ENCODE results near the gene AGXT. TPM values are rescaled to one million over a fixed set of nuclear protein-coding genes. Genes with fewer than 3 reads are reported as not detected.

AGXT gene
- total RNA-seq, 1 donor, result not detected

DNA sequence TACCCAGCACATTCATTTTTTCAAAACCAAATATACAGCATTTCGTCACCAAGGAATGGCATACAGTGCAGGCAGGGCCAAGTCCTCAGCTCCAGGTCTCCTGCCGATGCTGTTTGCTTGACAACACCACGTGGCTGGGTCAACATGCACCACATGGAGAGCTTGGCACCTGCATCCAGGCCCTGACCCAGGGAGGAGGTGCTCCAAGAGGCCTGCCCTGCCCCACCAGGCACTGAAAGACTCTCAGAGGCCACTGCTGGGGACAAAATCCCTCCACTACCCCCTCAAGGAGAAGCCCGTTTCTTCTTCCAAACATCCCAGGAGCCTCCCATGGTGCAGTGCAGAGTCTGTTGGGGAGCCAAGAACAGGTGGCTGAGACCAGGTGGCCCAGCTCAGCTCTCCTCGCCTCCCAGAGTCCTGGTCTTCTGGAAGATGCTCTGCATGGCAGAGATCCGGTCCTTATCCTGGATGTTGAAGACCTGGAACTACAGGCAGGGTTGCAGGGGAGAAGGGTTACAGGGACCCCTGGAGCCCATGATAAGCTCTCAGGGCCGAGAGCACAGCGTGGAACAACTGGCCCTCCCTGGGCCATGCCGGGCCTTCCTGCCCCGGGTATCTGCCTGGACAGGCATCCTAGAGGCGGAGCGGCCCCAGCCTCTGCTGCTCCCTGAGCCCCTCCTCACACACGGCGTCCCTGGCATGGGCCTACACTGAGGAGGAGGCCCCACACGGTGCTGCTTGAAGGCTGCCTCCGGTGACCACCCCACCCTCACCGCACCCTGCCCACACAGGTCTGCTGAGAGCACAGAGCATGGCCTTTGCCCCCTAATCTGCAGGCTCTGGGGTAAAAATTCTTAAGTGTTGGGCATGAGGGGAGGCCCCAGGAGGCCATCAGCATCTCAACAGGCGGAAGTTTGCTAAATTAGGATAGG, 18.3 kb downstream of the AGXT start:
- TF ChIP-seq, protein P1, sequence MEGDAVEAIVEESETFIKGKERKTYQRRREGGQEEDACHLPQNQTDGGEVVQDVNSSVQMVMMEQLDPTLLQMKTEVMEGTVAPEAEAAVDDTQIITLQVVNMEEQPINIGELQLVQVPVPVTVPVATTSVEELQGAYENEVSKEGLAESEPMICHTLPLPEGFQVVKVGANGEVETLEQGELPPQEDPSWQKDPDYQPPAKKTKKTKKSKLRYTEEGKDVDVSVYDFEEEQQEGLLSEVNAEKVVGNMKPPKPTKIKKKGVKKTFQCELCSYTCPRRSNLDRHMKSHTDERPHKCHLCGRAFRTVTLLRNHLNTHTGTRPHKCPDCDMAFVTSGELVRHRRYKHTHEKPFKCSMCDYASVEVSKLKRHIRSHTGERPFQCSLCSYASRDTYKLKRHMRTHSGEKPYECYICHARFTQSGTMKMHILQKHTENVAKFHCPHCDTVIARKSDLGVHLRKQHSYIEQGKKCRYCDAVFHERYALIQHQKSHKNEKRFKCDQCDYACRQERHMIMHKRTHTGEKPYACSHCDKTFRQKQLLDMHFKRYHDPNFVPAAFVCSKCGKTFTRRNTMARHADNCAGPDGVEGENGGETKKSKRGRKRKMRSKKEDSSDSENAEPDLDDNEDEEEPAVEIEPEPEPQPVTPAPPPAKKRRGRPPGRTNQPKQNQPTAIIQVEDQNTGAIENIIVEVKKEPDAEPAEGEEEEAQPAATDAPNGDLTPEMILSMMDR (IDR thresholded peaks at IDR 0.05; ENCODE audit: extremely low read depth, low read depth, low read length), result no peak
- Histone ChIP-seq H3K4me1 (ENCODE audit: insufficient read depth, low read length) (no peaks in the 10 kb centered on the region), H3K79me2 (ENCODE audit: insufficient read depth, low read length) (no peaks in the 10 kb centered on the region), H3K27ac (ENCODE audit: low read depth, low read length) (no peak overlapping the region), H3K4me3 (ENCODE audit: insufficient read depth, low read length) (no peak overlapping the region), H4K20me1 (ENCODE audit: insufficient read depth, low read length) (no peaks in the 10 kb centered on the region), H2AFZ (ENCODE audit: low read length) (no peak overlapping the region), H3K9me3 (ENCODE audit: low read depth, low read length) (no peaks in the 10 kb centered on the region), H3K4me2 (ENCODE audit: insufficient read depth, low read length) (no peak overlapping the region), H3K36me3 (ENCODE audit: insufficient read depth, low read length) (no peaks in the 10 kb centered on the region), H3K27me3 (ENCODE audit: insufficient read depth, low read length) (peaks cover 4% of the 10 kb centered on the region)
- peak; percentile 82 for DNase-seq (ENCODE audit: insufficient read length, low spot score, missing footprints)

DNA sequence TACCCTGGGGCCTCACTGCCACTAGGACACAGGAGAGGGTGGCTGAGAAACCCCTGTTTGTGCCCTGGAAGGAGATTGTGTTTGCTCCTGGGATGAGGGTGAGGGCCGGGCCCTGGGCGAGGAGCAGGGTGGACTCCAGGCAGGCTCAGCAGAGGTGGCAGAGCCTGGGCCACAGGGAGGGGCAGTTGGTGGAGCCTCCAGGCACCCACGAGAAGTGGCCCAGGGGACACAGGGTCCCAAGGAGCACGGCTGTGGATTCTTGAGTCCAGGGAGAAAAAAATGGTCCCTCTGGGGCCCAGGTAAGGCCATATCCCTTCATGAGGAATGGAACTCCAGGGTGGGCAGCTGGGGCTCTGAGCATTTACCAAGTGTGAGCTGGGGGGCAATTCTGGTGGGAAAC, 19.0 kb downstream of the AGXT start:
- no peaks in the 10 kb centered on the region for H3K79me2 ChIP-seq (ENCODE audit: insufficient read depth, low read length)
- TF ChIP-seq, protein P1 (IDR thresholded peaks at IDR 0.05; ENCODE audit: extremely low read depth, low read depth, low read length), result no peak
- no peak overlapping the region for H3K27ac ChIP-seq (ENCODE audit: low read depth, low read length)
- DNase-seq (ENCODE audit: insufficient read length, low spot score, missing footprints), result peak; percentile 77
- H3K27me3 ChIP-seq (ENCODE audit: insufficient read depth, low read length), result peaks cover under 1% of the 10 kb centered on the region
- H3K4me2 ChIP-seq (ENCODE audit: insufficient read depth, low read length), result no peak overlapping the region
- no peaks in the 10 kb centered on the region for H3K36me3 ChIP-seq (ENCODE audit: insufficient read depth, low read length)
- no peaks in the 10 kb centered on the region for H3K9me3 ChIP-seq (ENCODE audit: low read depth, low read length)
- H3K4me3 ChIP-seq (ENCODE audit: insufficient read depth, low read length), result no peak overlapping the region
- no peaks in the 10 kb centered on the region for H4K20me1 ChIP-seq (ENCODE audit: insufficient read depth, low read length)
- no peaks in the 10 kb centered on the region for H3K4me1 ChIP-seq (ENCODE audit: insufficient read depth, low read length)
- H2AFZ ChIP-seq (ENCODE audit: low read length), result no peak overlapping the region

- Histone ChIP-seq H3K79me2 (ENCODE audit: insufficient read depth, low read length) (no peaks in the 10 kb centered on the region), H2AFZ (ENCODE audit: low read length) (no peak overlapping the region), H3K27ac (ENCODE audit: low read depth, low read length) (no peak overlapping the region), H3K4me2 (ENCODE audit: insufficient read depth, low read length) (no peak overlapping the region), H3K4me1 (ENCODE audit: insufficient read depth, low read length) (no peaks in the 10 kb centered on the region), H3K27me3 (ENCODE audit: insufficient read depth, low read length) (no peaks in the 10 kb centered on the region), H3K36me3 (ENCODE audit: insufficient read depth, low read length) (no peaks in the 10 kb centered on the region), H3K4me3 (ENCODE audit: insufficient read depth, low read length) (no peak overlapping the region), H3K9me3 (ENCODE audit: low read depth, low read length) (no peaks in the 10 kb centered on the region), H4K20me1 (ENCODE audit: insufficient read depth, low read length) (no peaks in the 10 kb centered on the region)
- peak; percentile 67 for DNase-seq (ENCODE audit: insufficient read length, low spot score, missing footprints)
- TF ChIP-seq, protein P1 (IDR thresholded peaks at IDR 0.05; ENCODE audit: extremely low read depth, low read depth, low read length), result no peak
Measured at GRCh38 chr2:240888130-240888889, 19.7 kb downstream of the AGXT start.

Measured in osteoblast (primary cell).